ENCODE data around the gene SH3BP5.

Gene SH3BP5

DNA sequence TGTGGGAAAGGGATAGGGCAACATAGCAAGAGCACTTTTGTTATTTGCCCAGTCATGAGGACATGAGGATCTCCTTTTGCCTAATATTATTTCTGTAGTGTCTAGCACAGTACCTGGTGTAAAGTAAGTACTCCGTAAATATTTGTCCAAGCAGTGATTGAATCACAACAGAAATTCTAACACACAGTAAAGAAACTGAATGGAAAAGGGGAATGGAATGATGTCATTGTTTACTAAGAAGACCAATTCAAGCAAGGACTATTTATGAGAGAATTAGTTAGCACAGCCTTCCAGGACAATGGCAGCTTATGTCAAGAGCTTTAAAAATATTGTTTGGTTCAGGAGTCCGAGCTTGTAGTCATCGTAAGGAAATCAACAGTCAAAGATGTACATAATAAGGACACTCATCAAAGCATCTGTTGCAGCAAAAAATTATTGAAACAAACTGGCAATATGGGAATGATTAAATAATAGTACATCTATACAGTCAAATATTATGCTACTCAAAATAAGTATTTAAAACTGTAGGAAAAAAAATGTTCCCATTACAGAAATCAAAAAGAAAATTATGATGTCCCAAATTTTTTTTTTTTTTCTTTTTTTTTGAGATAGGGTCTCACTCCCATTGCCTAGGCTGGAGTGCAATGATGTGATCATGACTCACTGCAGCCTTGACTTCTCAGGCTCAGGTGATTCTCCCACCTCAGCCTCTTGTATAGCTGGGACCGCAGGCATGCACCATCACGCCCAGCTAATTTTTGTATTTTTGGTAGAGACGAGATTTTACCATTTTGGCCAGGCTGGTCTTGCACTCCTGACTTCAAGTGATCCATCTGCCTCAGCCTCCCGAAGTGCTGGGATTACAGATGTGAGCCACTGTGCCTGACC is 108.5 kb downstream of the SH3BP5 start:
- no peaks in the 10 kb centered on the region for H3K9me3 ChIP-seq (replicated peaks; ENCODE audit: insufficient read depth, low read length)
- no peak overlapping the region for H3K4me2 ChIP-seq (ENCODE audit: low read depth, low read length)
- H3K36me3 ChIP-seq (replicated peaks; ENCODE audit: insufficient read depth, low read length), result peaks cover 6% of the 10 kb centered on the region; the same call in 1 of the 2 replicates
- H3K9me2 ChIP-seq (replicated peaks; ENCODE audit: insufficient read depth, low read length), result no peaks in the 10 kb centered on the region
- H3K27me3 ChIP-seq (replicated peaks; ENCODE audit: insufficient read depth, low read length), result no peaks in the 10 kb centered on the region
- TF ChIP-seq EZH2 (optimal IDR thresholded peaks at IDR 0.05; ENCODE audit: low read depth, low read length) (no peak), EZH2phosphoT487 (IDR thresholded peaks at IDR 0.05; ENCODE audit: low read length) (no peak)
- TF ChIP-seq, protein P1, sequence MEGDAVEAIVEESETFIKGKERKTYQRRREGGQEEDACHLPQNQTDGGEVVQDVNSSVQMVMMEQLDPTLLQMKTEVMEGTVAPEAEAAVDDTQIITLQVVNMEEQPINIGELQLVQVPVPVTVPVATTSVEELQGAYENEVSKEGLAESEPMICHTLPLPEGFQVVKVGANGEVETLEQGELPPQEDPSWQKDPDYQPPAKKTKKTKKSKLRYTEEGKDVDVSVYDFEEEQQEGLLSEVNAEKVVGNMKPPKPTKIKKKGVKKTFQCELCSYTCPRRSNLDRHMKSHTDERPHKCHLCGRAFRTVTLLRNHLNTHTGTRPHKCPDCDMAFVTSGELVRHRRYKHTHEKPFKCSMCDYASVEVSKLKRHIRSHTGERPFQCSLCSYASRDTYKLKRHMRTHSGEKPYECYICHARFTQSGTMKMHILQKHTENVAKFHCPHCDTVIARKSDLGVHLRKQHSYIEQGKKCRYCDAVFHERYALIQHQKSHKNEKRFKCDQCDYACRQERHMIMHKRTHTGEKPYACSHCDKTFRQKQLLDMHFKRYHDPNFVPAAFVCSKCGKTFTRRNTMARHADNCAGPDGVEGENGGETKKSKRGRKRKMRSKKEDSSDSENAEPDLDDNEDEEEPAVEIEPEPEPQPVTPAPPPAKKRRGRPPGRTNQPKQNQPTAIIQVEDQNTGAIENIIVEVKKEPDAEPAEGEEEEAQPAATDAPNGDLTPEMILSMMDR (IDR thresholded peaks at IDR 0.05; ENCODE audit: low read length), result no peak
- H3K79me2 ChIP-seq (ENCODE audit: low read length), result no peaks in the 10 kb centered on the region
- no peak for DNase-seq
- no peak overlapping the region for H2AFZ ChIP-seq (ENCODE audit: low read length)
- H3K4me1 ChIP-seq (ENCODE audit: low read length), result 0 out of 2 replicates have a peak, but pooled peaks cover under 1% of the 10 kb centered on the region
- H3F3A ChIP-seq (ENCODE audit: insufficient read depth, low read length), result no peaks in the 10 kb centered on the region; the same call in 1 of the 2 replicates
- H3K27ac ChIP-seq (ENCODE audit: low read length), result no peak overlapping the region
- H3K4me3 ChIP-seq (ENCODE audit: low read length), result no peak overlapping the region
- H3K9ac ChIP-seq (ENCODE audit: low read length), result no peak overlapping the region
- H4K20me1 ChIP-seq (ENCODE audit: insufficient read depth, low read length), result no peaks in the 10 kb centered on the region

DNA sequence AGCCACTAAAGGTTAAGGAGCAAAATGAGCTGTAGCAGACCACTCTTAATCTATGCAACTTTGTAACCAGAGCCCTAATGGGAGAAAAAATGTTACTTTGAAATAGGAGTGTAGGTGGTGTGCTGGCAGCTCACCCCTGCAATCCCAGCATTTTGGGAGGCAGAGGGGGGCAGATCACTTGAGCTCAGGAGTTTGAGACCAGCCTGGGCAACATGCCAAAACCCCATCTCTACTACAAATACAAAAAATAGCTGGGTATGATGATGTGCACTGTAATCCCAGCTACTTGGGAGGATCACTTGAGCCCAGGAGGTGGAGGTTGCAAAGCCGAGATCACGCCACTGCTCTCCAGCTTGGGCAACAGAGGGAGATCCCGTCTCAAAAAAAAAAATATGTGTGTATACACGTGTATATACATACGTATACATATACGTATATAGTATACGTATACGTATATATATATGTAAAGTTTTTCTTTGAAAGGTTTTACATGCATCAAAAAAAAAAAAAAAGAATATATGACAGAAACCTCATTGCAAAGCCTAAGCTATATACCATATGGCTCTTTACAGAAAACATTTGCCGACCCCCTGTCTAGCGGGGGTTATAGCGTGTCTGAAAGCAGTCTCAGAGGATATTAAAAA is 110.7 kb downstream of the SH3BP5 start:
- DNase-seq, result no peak
- no peaks in the 10 kb centered on the region for H4K20me1 ChIP-seq (ENCODE audit: insufficient read depth, low read length)
- H3K9me3 ChIP-seq (replicated peaks; ENCODE audit: insufficient read depth, low read length), result no peaks in the 10 kb centered on the region
- no peaks in the 10 kb centered on the region for H3K9me2 ChIP-seq (replicated peaks; ENCODE audit: insufficient read depth, low read length)
- no peak overlapping the region for H3K4me3 ChIP-seq (ENCODE audit: low read length)
- H2AFZ ChIP-seq (ENCODE audit: low read length), result no peak overlapping the region
- no peak overlapping the region for H3K27ac ChIP-seq (ENCODE audit: low read length)
- peaks cover 4% of the 10 kb centered on the region; the same call in 1 of the 2 replicates for H3F3A ChIP-seq (ENCODE audit: insufficient read depth, low read length)
- H3K4me2 ChIP-seq (ENCODE audit: low read depth, low read length), result no peak overlapping the region
- no peaks in the 10 kb centered on the region for H3K79me2 ChIP-seq (ENCODE audit: low read length)
- H3K27me3 ChIP-seq (replicated peaks; ENCODE audit: insufficient read depth, low read length), result no peaks in the 10 kb centered on the region
- TF ChIP-seq EZH2phosphoT487 (IDR thresholded peaks at IDR 0.05; ENCODE audit: low read length) (no peak), EZH2 (optimal IDR thresholded peaks at IDR 0.05; ENCODE audit: low read depth, low read length) (no peak)
- TF ChIP-seq, protein P1 (IDR thresholded peaks at IDR 0.05; ENCODE audit: low read length), result no peak
- H3K9ac ChIP-seq (ENCODE audit: low read length), result no peak overlapping the region
- H3K36me3 ChIP-seq (replicated peaks; ENCODE audit: insufficient read depth, low read length), result 0 out of 2 replicates have a peak, but pooled peaks cover 6% of the 10 kb centered on the region
- peaks cover 15% of the 10 kb centered on the region for H3K4me1 ChIP-seq (ENCODE audit: low read length)

DNA sequence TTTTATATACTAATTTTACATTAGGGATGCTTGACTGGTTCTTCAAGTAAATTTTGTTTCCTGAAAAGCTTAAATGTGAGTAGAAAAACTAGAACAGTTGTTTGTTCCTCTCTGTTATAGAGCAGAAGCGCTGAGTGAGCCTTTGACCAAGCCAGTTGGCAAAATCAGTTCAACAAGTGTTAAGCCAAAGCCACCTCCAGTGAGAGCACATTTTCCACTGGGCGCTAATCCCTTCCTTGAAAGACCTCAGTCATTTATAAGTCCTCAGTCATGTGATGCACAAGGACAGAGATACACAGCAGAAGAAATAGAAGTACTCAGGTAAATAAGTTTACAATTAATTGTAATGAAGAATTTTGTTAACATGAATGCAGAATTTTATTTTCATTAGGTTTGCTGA is 111.7 kb downstream of the SH3BP5 start:
- Histone ChIP-seq H3K9me2 (replicated peaks; ENCODE audit: insufficient read depth, low read length) (no peaks in the 10 kb centered on the region), H3F3A (ENCODE audit: insufficient read depth, low read length) (peaks cover 4% of the 10 kb centered on the region; the same call in 1 of the 2 replicates), H3K9ac (ENCODE audit: low read length) (no peak overlapping the region), H4K20me1 (ENCODE audit: insufficient read depth, low read length) (no peaks in the 10 kb centered on the region), H3K36me3 (replicated peaks; ENCODE audit: insufficient read depth, low read length) (0 out of 2 replicates have a peak, but pooled peaks cover 6% of the 10 kb centered on the region), H2AFZ (ENCODE audit: low read length) (no peak overlapping the region), H3K4me1 (ENCODE audit: low read length) (peaks cover 15% of the 10 kb centered on the region), H3K9me3 (replicated peaks; ENCODE audit: insufficient read depth, low read length) (no peaks in the 10 kb centered on the region), H3K4me3 (ENCODE audit: low read length) (no peak overlapping the region), H3K79me2 (ENCODE audit: low read length) (no peaks in the 10 kb centered on the region), H3K27ac (ENCODE audit: low read length) (no peak overlapping the region), H3K27me3 (replicated peaks; ENCODE audit: insufficient read depth, low read length) (no peaks in the 10 kb centered on the region), H3K4me2 (ENCODE audit: low read depth, low read length) (no peak overlapping the region)
- no peak for DNase-seq
- TF ChIP-seq, protein P1 (IDR thresholded peaks at IDR 0.05; ENCODE audit: low read length), result no peak
- TF ChIP-seq EZH2phosphoT487 (IDR thresholded peaks at IDR 0.05; ENCODE audit: low read length) (no peak), EZH2 (optimal IDR thresholded peaks at IDR 0.05; ENCODE audit: low read depth, low read length) (no peak)
